Measurements from ENCODE around the gene SNRNP200.

Gene SNRNP200

GRCh38 chr2:96260387-96261260, 44.7 kb downstream of the SNRNP200 start (continued):
- TF ChIP-seq, protein P1, sequence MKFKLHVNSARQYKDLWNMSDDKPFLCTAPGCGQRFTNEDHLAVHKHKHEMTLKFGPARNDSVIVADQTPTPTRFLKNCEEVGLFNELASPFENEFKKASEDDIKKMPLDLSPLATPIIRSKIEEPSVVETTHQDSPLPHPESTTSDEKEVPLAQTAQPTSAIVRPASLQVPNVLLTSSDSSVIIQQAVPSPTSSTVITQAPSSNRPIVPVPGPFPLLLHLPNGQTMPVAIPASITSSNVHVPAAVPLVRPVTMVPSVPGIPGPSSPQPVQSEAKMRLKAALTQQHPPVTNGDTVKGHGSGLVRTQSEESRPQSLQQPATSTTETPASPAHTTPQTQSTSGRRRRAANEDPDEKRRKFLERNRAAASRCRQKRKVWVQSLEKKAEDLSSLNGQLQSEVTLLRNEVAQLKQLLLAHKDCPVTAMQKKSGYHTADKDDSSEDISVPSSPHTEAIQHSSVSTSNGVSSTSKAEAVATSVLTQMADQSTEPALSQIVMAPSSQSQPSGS (tag by site-specific recombination; IDR thresholded peaks at IDR 0.05; ENCODE audit: low read depth), result no peak
- no peak for TF ChIP-seq YY1 (tag by site-specific recombination; IDR thresholded peaks at IDR 0.05)
- peak; percentile 14; the same call in 1 of the 2 replicates for TF ChIP-seq ZNF394 (tag by site-specific recombination; IDR thresholded peaks at IDR 0.05; ENCODE audit: borderline replicate concordance)
- TF ChIP-seq ZNF645 (tag by site-specific recombination; IDR thresholded peaks at IDR 0.05), result no peak
- no peak for TF ChIP-seq ZNF292 (tag by site-specific recombination; IDR thresholded peaks at IDR 0.05; ENCODE audit: borderline replicate concordance, low read depth)
- no peak for TF ChIP-seq BCL11B (tag by site-specific recombination; IDR thresholded peaks at IDR 0.05; ENCODE audit: low read depth)
- peak; percentile 71 for TF ChIP-seq ZBTB17 (tag by site-specific recombination; IDR thresholded peaks at IDR 0.05)
- no peak for TF ChIP-seq ZNF621 (tag by site-specific recombination; IDR thresholded peaks at IDR 0.05)
- no peak for TF ChIP-seq YY2 (tag by site-specific recombination; IDR thresholded peaks at IDR 0.05)
- no peak for TF ChIP-seq ZNF473 (tag by site-specific recombination; IDR thresholded peaks at IDR 0.05)
- TF ChIP-seq ZNF248 (tag by site-specific recombination; IDR thresholded peaks at IDR 0.05), result no peak
- TF ChIP-seq GLI4 (tag by site-specific recombination; IDR thresholded peaks at IDR 0.05), result no peak
- TF ChIP-seq FEZF1 (tag by site-specific recombination; IDR thresholded peaks at IDR 0.05), result no peak
- no peak for TF ChIP-seq ZNF211 (tag by site-specific recombination; IDR thresholded peaks at IDR 0.05; ENCODE audit: low read depth)
- TF ChIP-seq, protein P2, sequence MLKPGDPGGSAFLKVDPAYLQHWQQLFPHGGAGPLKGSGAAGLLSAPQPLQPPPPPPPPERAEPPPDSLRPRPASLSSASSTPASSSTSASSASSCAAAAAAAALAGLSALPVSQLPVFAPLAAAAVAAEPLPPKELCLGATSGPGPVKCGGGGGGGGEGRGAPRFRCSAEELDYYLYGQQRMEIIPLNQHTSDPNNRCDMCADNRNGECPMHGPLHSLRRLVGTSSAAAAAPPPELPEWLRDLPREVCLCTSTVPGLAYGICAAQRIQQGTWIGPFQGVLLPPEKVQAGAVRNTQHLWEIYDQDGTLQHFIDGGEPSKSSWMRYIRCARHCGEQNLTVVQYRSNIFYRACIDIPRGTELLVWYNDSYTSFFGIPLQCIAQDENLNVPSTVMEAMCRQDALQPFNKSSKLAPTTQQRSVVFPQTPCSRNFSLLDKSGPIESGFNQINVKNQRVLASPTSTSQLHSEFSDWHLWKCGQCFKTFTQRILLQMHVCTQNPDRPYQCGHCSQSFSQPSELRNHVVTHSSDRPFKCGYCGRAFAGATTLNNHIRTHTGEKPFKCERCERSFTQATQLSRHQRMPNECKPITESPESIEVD (tag by site-specific recombination; IDR thresholded peaks at IDR 0.05), result no peak
- TF ChIP-seq TSHZ1 (tag by site-specific recombination; IDR thresholded peaks at IDR 0.05; ENCODE audit: borderline replicate concordance), result 0 out of 2 replicates have a peak, but pooled peaks have one; percentile 45
- 0 out of 2 replicates have a peak, but pooled peaks have one; percentile 32 for TF ChIP-seq KLF8 (tag by site-specific recombination; IDR thresholded peaks at IDR 0.05)
- TF ChIP-seq ZNF16 (tag by site-specific recombination; IDR thresholded peaks at IDR 0.05; ENCODE audit: low read depth), result no peak
- no peak for TF ChIP-seq ZNF449 (tag by site-specific recombination; IDR thresholded peaks at IDR 0.05)
- TF ChIP-seq BCL6B (tag by site-specific recombination; IDR thresholded peaks at IDR 0.05), result no peak
- TF ChIP-seq ZBTB8A (tag by site-specific recombination; IDR thresholded peaks at IDR 0.05), result no peak
- TF ChIP-seq GLIS1 (tag by site-specific recombination; IDR thresholded peaks at IDR 0.05), result no peak
- no peak for TF ChIP-seq ZNF558 (tag by site-specific recombination; IDR thresholded peaks at IDR 0.05)
- no peak for TF ChIP-seq ZSCAN30 (tag by site-specific recombination; IDR thresholded peaks at IDR 0.05)
- no peak for TF ChIP-seq ZBTB48 (tag by site-specific recombination; IDR thresholded peaks at IDR 0.05)
- peak; percentile 34 for TF ChIP-seq SP3 (tag by site-specific recombination; IDR thresholded peaks at IDR 0.05)
- TF ChIP-seq ZNF629 (tag by site-specific recombination; IDR thresholded peaks at IDR 0.05), result peak; percentile 93
- TF ChIP-seq ZNF138 (tag by site-specific recombination; IDR thresholded peaks at IDR 0.05; ENCODE audit: borderline replicate concordance), result no peak
- TF ChIP-seq ZNF664 (tag by site-specific recombination; IDR thresholded peaks at IDR 0.05), result no peak
